HG03460 (cell line): ENCODE data around the gene TAF3.
A peak's percentile ranks its signal among the peaks of the same experiment; 100 is the strongest.

Source experiments
- ATAC-seq: cut with Tn5 transposase; IDR thresholded peaks from one replicate; pipeline ENCODE4 v1.9.1; 2021; ENCODE audit not compliant: unreplicated experiment

TAF3 gene

GRCh38 chr10:7876541-7877127 is 58.3 kb downstream of the TAF3 start:
- ATAC-seq = no peak

- no peak for ATAC-seq
Observed at GRCh38 chr10:7881119-7881518, 62.8 kb downstream of the TAF3 start.

DNA sequence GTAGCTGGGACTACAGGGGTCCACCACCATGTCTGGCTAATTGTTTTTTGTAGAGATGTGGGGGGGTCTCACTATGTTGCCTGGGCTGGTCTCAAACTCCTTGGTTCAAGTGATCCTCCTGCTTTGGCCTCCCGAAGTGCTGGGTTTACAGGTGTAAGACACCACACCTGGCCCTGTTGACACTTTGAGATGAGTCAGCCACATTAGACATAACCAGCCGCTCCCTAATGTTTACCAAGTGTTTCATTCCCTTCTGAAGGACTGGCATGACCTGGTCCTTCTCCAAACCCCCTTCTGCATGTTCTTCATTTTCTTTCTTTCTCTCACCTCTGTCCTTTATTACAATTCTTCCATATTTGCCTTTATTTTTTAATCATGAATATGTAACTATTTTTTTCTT is 67.8 kb downstream of the TAF3 start:
- no peak for ATAC-seq

- no peak for ATAC-seq
Observed at GRCh38 chr10:7887174-7887816, 69.0 kb downstream of the TAF3 start.

- ATAC-seq = peak; percentile 55
Observed at GRCh38 chr10:7889947-7890542, 71.7 kb downstream of the TAF3 start.

- ATAC-seq = no peak
Observed at GRCh38 chr10:7890781-7891180, 72.5 kb downstream of the TAF3 start.

- ATAC-seq = no peak
Observed at GRCh38 chr10:7891634-7892033, 73.3 kb downstream of the TAF3 start.

GRCh38 chr10:7892146-7892545 is 73.8 kb downstream of the TAF3 start:
- no peak for ATAC-seq

GRCh38 chr10:7895699-7896090 is 77.4 kb downstream of the TAF3 start:
- no peak for ATAC-seq

- no peak for ATAC-seq
Observed at GRCh38 chr10:7896297-7896696, 78.0 kb downstream of the TAF3 start.

DNA sequence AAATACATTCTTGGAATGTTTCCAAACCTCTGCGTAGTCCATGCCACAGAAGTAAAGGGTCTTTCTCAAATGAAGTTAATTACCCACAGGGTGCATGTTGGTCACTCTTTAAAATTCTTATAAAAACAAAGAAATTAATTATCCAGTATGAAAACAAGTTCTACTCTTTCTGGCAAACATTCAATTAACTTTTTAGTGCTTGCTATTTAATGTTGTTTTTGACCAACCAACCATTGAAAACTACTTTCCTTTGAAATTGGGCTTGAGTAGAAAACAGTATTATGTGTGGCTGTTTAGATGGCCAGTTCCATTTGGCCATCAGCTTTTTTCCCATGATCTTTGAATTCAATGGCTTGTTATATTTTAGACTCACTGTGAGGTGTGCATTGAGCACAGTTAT is 83.0 kb downstream of the TAF3 start:
- ATAC-seq = no peak

DNA sequence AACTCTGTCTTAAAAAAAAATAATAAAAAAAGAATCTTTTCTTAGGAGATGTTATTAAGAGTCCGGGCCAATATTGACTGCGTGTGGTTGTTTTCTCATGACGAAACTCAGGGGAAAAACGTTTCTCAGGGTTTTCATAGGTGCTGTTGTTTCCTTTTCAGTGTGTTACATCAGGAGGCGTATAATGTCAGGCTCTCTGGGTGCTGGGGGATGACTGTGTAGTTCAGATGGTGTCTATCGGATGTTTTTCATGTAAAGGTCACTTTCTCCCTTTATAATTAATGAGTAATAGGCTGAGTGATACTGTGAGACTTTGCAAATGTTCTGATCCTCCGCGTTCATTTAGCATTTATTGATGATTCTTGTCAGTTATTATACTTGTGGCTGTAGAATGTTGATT is 84.1 kb downstream of the TAF3 start:
- ATAC-seq = no peak

DNA sequence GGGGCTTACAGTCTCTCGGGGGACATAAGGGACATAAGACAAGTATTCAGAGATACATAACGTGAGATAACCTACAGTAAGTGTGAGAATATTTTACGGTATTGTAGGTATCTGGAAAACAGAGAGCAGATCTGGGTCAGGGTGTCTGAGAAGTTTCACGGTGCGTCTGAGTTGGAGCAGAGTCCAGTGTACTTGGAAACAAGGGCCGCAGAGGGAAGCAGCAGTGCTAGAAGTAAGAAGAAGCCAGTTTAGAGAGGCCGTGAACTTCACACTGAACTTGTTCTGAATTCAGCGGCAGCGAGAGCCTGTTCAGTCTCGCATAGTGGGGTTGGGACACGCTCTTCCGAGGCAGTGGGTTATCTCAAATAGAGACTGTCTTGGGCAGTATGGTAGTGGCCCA is 85.5 kb downstream of the TAF3 start:
- no peak for ATAC-seq

DNA sequence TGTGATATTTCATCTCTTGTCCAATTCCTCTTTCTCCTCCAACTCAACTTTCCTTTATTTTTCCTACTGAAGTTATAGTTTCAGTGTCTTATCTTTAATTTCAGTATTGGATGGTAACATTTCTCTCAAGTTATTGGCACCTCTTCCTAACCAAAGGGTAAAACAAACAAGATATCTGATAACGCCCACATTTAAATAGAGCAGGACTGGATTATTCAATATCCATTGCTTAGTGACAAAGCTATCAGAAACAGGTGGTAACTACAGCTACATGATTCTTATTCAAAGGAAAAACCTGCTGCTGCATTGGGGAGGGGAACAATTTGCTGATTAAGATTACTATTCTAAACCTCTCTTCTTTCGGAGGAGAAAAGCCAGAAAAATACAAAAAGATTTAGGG is 87.8 kb downstream of the TAF3 start:
- no peak for ATAC-seq

DNA sequence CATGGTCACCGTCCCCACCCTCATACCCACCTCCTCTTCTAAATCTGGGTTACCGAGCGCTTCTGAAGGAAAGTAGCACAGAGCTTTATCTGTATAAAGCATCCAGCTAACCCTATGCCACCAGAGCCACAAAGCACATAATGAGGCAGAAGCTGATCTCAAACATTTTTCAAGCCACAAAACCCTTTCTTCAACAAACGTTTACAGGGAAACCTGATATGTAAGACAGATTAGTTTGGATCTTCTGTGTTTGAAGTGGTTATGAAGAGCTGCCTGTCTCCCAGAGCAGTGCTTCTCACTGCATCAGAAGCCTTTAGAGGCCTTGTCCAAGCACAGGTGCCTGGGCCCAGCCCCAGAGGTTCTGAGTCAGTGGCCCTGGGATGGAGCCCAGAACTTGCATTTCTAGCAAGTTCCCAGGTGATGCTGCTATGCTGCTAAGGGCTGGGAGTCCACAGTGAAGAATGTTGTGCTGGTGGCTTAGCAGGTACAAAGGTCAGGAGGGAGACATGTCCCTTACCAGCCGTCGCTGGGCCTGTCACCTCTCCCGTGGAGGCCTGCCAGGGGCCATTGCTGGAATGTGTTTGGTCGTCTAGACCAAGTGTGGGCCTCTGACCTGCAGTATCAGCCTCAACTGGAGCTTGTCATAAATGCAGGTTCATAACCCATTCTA is 90.4 kb downstream of the TAF3 start:
- no peak for ATAC-seq

DNA sequence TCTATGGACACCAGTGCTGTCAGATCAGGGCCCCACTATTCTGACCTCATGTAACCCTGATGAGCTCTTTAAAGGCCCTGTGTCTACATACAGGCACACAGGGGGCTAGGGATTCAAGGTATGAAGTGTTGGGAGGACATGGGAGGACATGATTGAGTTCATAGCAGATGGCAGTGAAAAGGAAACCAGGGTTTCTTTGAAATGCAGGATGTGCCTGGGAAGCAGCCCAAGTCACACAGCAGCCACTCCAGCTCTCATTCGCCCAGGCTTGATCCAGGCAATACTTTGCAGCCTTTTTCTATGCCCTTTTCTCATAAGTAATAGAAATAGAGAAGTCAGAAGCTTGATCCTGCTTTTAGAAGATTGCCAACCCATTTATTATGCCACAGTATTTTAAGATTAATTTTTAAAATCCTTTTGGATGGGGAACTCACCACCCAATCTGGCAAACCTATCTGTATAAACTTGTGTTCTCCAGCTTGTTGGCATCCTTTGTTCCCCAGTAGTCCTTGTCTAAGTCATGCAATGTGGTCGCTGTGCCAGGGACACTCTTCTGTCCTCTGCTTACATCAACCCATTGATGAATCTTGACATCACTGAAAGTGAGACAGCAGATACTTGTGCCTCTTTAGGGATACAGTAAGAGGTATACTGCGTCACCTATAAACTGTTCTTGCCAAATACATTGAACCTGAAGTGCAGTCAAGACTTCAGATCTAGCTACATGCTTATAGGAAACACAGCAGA is 95.0 kb downstream of the TAF3 start:
- no peak for ATAC-seq

GRCh38 chr10:7915923-7916536 is 97.7 kb downstream of the TAF3 start:
- no peak for ATAC-seq

DNA sequence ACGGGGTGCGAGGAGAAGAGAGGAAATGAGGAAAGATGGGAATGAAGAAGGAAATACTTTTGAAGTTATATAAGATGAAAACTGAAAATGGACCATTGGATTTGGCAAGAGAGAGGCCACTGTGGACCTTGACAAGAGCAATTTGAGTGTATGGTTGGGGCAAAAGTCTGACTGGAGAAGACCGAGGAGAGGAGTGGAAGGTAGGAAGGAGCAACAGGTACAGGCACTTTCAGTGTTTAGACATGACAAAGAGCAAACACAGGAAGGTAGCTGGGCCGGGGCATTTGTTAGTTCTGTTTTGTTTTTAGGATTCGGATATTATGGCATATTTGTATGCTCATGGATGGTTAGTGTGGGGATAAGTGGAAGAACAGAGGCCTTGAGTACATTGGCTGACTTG is 99.4 kb downstream of the TAF3 start:
- no peak for ATAC-seq

GRCh38 chr10:7922707-7923106 is 104.4 kb downstream of the TAF3 start:
- ATAC-seq = no peak

DNA sequence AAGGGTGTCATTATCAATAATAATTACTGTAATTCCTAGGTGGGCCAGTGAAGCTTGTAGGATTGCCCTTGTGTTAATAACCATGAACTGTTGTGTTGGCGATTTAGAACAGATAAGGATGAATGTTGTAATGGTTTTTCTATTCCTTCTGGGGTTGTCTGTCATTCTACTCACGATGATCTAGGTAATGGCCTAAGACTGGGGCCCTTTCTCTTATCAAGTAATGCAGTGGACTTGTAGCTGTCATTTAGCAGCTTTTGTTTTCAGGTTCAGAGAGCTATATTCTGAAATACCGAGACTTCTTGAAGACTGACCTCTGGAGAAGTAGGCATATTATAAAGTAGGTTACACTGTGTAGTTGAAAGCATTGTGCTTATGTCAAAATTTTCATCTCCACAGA is 110.2 kb downstream of the TAF3 start:
- no peak for ATAC-seq
